Aorta (tissue), 5 donors: ENCODE measurements around the gene XYLT1. TPM values are rescaled to one million over a fixed set of nuclear protein-coding genes. Genes with fewer than 3 reads are reported as not detected.
A peak's percentile ranks its signal among the peaks of the same experiment; 100 is the strongest.

Experiments used
- ATAC-seq: fragments of 200-7000 bp; cut with Tn5 transposase; one replicate; pipeline ENCODE4 v1.9.1; 2022; ENCODE audit warnings: moderate library complexity; ENCODE audit not compliant: low FRiP score
- DNase-seq, 2 donors: peaks; one replicate each; pipeline ENCODE4 v3.0.0-alpha.2; 2020
- H3K27ac ChIP-seq, 2 donors: one replicate each; pipeline ENCODE4 v1.5.1; 2013; ENCODE audit warnings: low read length in 2 of 2, mild to moderate bottlenecking in 2 of 2, moderate library complexity in 2 of 2, control low read depth in 1 of 2, inconsistent platforms in 1 of 2, low read depth in 1 of 2
- H3K27me3 ChIP-seq, 2 donors: one replicate each; pipeline ENCODE4 v1.6.1; 2013; ENCODE audit warnings: control low read depth in 1 of 2, low read length in 1 of 2, mild to moderate bottlenecking in 1 of 2, moderate library complexity in 1 of 2; ENCODE audit not compliant: insufficient read depth in 2 of 2, control insufficient read depth in 1 of 2
- H3K36me3 ChIP-seq, 2 donors: one replicate each; pipeline ENCODE4 v1.6.1; 2013; ENCODE audit warnings: control low read depth in 1 of 2, low read length in 1 of 2, mild to moderate bottlenecking in 1 of 2; ENCODE audit not compliant: insufficient read depth in 2 of 2, control insufficient read depth in 1 of 2
- H3K4me1 ChIP-seq, 2 donors: one replicate each; pipeline ENCODE4 v1.6.1; 2013; ENCODE audit warnings: low read length in 2 of 2, control low read depth in 1 of 2, mild to moderate bottlenecking in 1 of 2, moderate library complexity in 1 of 2; ENCODE audit not compliant: insufficient read depth in 2 of 2, control insufficient read depth in 1 of 2
- H3K4me3 ChIP-seq, 2 donors: one replicate each; pipeline ENCODE4 v1.5.1; 2013; ENCODE audit warnings: low read length in 2 of 2, control low read depth in 1 of 2, mild to moderate bottlenecking in 1 of 2
- H3K9me3 ChIP-seq: one replicate; pipeline ENCODE4 v1.6.1; 2013; ENCODE audit warnings: mild to moderate bottlenecking, low read length; ENCODE audit not compliant: control insufficient read depth
- WGBS, 2 donors: extraction: QIAGEN DNeasy Blood & Tissue Kit; methylation state at CpG; one replicate each; pipeline ENCODE4 v1.1.7; 2013; 5-methylcytosine and 5-hydroxymethylcytosine counted together
- intact Hi-C, 2 donors: fragments of 100-400 bp; cut with DNase I; formaldehyde crosslinking; loops; one replicate each; pipeline versions ENCODE4 v1.14.2 to v1.15.0; 2022
- polyA plus RNA-seq, 2 donors: library from polyadenylated mRNA; stranded (reverse); fragments of 200-250 nt; gene quantifications; one replicate each; pipeline ENCODE4 v1.2.3, GENCODE V29; 2013
- total RNA-seq, 2 donors: library from RNA; stranded (reverse); fragmentation: NEBNext Ultra II Directional; extraction: Animal tissue kit (Norgen Biotek cat#: 25700); gene quantifications; one replicate each; pipeline ENCODE4 v1.2.1, GENCODE V29; 2021
- donor health status: healthy with polysubstance abuse.
- donor health status: Bipolar disorder and iron deficiency.
- donor health status: DM: no; HTN: no; CAD: no.
- donor health status: DM: no; HTN: no; CAD: no.
- donor health status: DM: yes; HTN: yes; CAD: no.

Gene XYLT1
- total and polyA plus RNA-seq, 4 donors = 1.3 to 15.9 (median 8.6) TPM

- intact Hi-C loops = loop anchor here in 1 of 2 donors (10.0 kb wide), 1 partner anchor 1494 kb away; no protein-coding TSS in a partner anchor
- ATAC-seq (no peak), DNase-seq (no peak)
- peaks cover 0 to 5% of the 10 kb centered on the region in 2 donors for H3K4me1 ChIP-seq
- no peaks in the 10 kb centered on the region for H3K27me3 ChIP-seq
- H3K4me3 ChIP-seq = no peak overlapping the region
- no peaks in the 10 kb centered on the region for H3K9me3 ChIP-seq
- WGBS, 2 donors = 96% methylated on average over 2 of the region's 2 CpGs
- no peaks in the 10 kb centered on the region for H3K36me3 ChIP-seq
- H3K27ac ChIP-seq = no peak overlapping the region
These were observed 179.5 kb downstream of the XYLT1 start for GRCh38 chr16:17291289-17291688.

GRCh38 chr16:17289674-17290635 is 180.8 kb downstream of the XYLT1 start:
- Histone ChIP-seq H3K27ac (peak overlapping the region in 1 of 2 donors; percentile 37), H3K27me3 (no peaks in the 10 kb centered on the region), H3K9me3 (no peaks in the 10 kb centered on the region), H3K4me1 (no peaks in the 10 kb centered on the region), H3K4me3 (no peak overlapping the region), H3K36me3 (no peaks in the 10 kb centered on the region)
- intact Hi-C loops = loop anchor here in 1 of 2 donors (10.0 kb wide), 1 partner anchor 1495 kb away; no protein-coding TSS in a partner anchor
- ATAC-seq (peak; percentile 36), DNase-seq (peak in 1 of 2 donors; percentile 55)
- WGBS, 2 donors = 7 to 10% methylated on average over 11 of the region's 11 CpGs

- Histone ChIP-seq H3K36me3 (no peaks in the 10 kb centered on the region), H3K27me3 (no peaks in the 10 kb centered on the region), H3K4me3 (no peak overlapping the region), H3K9me3 (no peaks in the 10 kb centered on the region), H3K27ac (no peak overlapping the region), H3K4me1 (no peaks in the 10 kb centered on the region)
- ATAC-seq (no peak), DNase-seq (no peak)
- intact Hi-C loops = no loop called here
- 88 to 97% methylated on average over 4 of the region's 4 CpGs for WGBS, 2 donors
These were observed 181.7 kb downstream of the XYLT1 start for GRCh38 chr16:17289050-17289449.

- WGBS, 2 donors = 83 to 86% methylated on average over 10 of the region's 10 CpGs
- no peaks in the 10 kb centered on the region for H3K36me3 ChIP-seq
- no peaks in the 10 kb centered on the region for H3K4me1 ChIP-seq
- H3K9me3 ChIP-seq = no peaks in the 10 kb centered on the region
- no peaks in the 10 kb centered on the region for H3K27me3 ChIP-seq
- DNase-seq (no peak), ATAC-seq (no peak)
- no peak overlapping the region for H3K4me3 ChIP-seq
- no peak overlapping the region for H3K27ac ChIP-seq
- intact Hi-C loops = no loop called here
These were observed 183.5 kb downstream of the XYLT1 start for GRCh38 chr16:17287166-17287800.

- Histone ChIP-seq H3K27ac (no peak overlapping the region), H3K4me3 (no peak overlapping the region), H3K4me1 (no peaks in the 10 kb centered on the region), H3K36me3 (no peaks in the 10 kb centered on the region), H3K9me3 (no peaks in the 10 kb centered on the region), H3K27me3 (no peaks in the 10 kb centered on the region)
- 98 to 100% methylated on average over 4 of the region's 4 CpGs for WGBS, 2 donors
- intact Hi-C loops = no loop called here
- no peak for DNase-seq
- ATAC-seq = no peak
These were observed 184.3 kb downstream of the XYLT1 start for GRCh38 chr16:17286443-17286842.

- Histone ChIP-seq H3K4me1 (no peaks in the 10 kb centered on the region), H3K9me3 (no peaks in the 10 kb centered on the region), H3K27me3 (no peaks in the 10 kb centered on the region), H3K36me3 (no peaks in the 10 kb centered on the region), H3K27ac (no peak overlapping the region), H3K4me3 (no peak overlapping the region)
- intact Hi-C loops = no loop called here
- DNase-seq (no peak), ATAC-seq (no peak)
- WGBS, 2 donors = 50 to 57% methylated on average over 8 of the region's 8 CpGs
These were observed 187.7 kb downstream of the XYLT1 start for GRCh38 chr16:17283016-17283415.

GRCh38 chr16:17282247-17282646 is 188.5 kb downstream of the XYLT1 start:
- no peak for ATAC-seq
- H3K27ac ChIP-seq = no peak overlapping the region
- H3K9me3 ChIP-seq = no peaks in the 10 kb centered on the region
- intact Hi-C loops = no loop called here
- WGBS, 2 donors = 75 to 81% methylated on average over 6 of the region's 6 CpGs
- H3K4me3 ChIP-seq = no peak overlapping the region
- H3K36me3 ChIP-seq = no peaks in the 10 kb centered on the region
- no peak for DNase-seq
- no peaks in the 10 kb centered on the region for H3K4me1 ChIP-seq
- H3K27me3 ChIP-seq = no peaks in the 10 kb centered on the region

- H3K27me3 ChIP-seq = no peaks in the 10 kb centered on the region
- DNase-seq (no peak), ATAC-seq (no peak)
- H3K4me3 ChIP-seq = no peak overlapping the region
- no peaks in the 10 kb centered on the region for H3K36me3 ChIP-seq
- no peaks in the 10 kb centered on the region for H3K4me1 ChIP-seq
- 88 to 92% methylated on average over 7 of the region's 7 CpGs for WGBS, 2 donors
- intact Hi-C loops = no loop called here
- H3K9me3 ChIP-seq = no peaks in the 10 kb centered on the region
- H3K27ac ChIP-seq = no peak overlapping the region
These were observed 189.7 kb downstream of the XYLT1 start for GRCh38 chr16:17281052-17281451.
